Kidney tubule cell (primary cell): ENCODE results near the gene C2.
"Not testable (repeated sequence)": the region's sequence is repeated elsewhere in the genome, so short reads cannot be mapped to it uniquely, and the experiment has no call there.

Source experiments
- DNase-seq: peaks from one replicate; pipeline ENCODE4 v3.0.0-alpha.2; 2018; ENCODE audit warnings: low spot score

Gene C2

DNA sequence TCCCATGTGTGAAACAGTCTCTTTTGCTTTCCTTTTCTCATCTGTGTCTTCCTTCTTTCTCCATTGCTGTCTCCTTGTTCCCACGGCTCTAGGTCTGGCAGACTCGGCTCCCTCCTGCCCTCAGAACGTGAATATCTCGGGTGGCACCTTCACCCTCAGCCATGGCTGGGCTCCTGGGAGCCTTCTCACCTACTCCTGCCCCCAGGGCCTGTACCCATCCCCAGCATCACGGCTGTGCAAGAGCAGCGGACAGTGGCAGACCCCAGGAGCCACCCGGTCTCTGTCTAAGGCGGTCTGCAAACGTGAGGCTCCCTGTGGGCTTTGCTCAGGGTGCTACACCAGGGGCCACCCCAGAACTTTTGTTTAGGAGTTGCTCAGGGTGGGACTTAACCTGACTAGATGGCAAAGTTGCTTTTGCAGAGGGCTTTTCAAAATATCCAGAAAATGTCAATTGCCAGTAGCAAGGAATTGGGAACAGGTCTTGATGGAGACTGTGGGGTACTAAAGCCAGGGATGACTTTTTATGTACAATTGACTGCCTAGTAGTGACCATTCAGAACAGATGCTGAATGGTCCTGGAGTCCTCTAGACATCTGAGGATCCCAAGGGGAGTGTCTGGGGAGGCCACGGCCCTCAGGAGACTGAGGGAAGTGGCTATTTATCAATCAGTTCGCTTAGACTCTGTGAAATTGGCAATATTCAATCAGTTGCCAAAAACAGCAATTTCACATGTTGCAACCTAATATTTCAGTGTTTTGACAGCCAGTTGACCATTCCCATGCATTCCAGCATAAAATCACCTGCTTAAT, 550 bp downstream of the C2 start:
- DNase-seq: no peak

DNA sequence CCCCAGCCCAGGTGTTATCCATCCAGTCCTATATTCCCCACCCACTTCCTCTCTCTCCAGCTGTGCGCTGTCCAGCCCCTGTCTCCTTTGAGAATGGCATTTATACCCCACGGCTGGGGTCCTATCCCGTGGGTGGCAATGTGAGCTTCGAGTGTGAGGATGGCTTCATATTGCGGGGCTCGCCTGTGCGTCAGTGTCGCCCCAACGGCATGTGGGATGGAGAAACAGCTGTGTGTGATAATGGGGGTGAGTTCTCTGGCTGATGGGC, 1.1 kb downstream of the C2 start:
- DNase-seq: no peak

GRCh38 chr6:31930962-31931361, 3.4 kb downstream of the C2 start:
- no peak for DNase-seq

- DNase-seq: not testable (repeated sequence)
These were observed 4.6 kb downstream of the C2 start for GRCh38 chr6:31932137-31932536.

- no peak for DNase-seq
These were observed 6.0 kb downstream of the C2 start for GRCh38 chr6:31933537-31933936.

GRCh38 chr6:31935021-31935420, 7.5 kb downstream of the C2 start:
- no peak for DNase-seq

DNA sequence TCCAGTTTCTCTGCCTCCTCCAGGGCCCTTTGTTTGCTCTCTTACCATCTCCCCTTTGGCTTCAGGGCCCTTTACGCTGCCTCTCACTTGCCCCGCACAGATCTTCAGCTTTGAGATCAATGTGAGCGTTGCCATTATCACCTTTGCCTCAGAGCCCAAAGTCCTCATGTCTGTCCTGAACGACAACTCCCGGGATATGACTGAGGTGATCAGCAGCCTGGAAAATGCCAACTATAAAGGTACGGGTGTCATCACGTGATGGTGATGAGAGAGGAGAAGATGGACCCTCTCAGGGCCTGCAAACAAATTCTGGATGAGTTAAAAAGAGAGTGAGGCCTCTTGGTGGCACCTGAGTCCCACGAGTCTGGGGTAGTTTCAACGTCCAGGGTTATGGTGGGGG, 8.3 kb downstream of the C2 start:
- no peak for DNase-seq

- DNase-seq: peak; percentile 67
These were observed 12.7 kb downstream of the C2 start for GRCh38 chr6:31940256-31940664.

DNA sequence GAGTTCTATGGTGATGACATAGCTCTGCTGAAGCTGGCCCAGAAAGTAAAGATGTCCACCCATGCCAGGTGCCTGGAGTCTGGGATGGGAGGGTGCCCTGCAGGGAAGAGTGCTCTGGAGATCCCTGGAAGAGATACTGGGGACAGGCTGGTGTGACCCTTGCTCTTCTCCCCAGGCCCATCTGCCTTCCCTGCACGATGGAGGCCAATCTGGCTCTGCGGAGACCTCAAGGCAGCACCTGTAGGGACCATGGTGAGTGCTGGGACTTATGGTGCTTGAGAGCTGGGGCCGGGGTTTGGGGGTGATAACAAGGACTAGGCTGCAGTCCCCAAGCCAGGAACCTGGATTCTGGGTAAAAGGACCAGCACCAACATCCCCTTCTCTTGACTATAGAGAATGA, 16.2 kb downstream of the C2 start:
- DNase-seq: no peak

- DNase-seq: no peak
These were observed 17.6 kb downstream of the C2 start for GRCh38 chr6:31945154-31945506.

- DNase-seq: peak; percentile 91
These were observed 18.2 kb downstream of the C2 start, which contains the start of gene CFB for GRCh38 chr6:31945507-31946369. CFB (plus strand) TSS chr6:31946095; CDS start chr6:31946222, 127 bp downstream.

DNA sequence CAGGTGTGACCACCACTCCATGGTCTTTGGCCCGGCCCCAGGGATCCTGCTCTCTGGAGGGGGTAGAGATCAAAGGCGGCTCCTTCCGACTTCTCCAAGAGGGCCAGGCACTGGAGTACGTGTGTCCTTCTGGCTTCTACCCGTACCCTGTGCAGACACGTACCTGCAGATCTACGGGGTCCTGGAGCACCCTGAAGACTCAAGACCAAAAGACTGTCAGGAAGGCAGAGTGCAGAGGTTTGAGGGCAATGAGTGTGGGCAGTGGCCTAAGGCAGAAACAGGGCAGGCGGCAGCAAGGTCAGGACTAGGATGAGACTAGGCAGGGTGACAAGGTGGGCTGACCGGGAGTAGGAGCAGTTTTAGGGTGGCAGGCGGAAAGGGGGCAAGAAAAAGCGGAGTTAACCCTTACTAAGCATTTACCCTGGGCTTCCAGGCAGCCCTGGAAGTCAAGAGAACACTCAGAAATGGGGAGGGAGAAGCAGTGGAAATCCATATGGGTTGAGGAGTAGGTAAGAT, 18.9 kb downstream of the C2 start:
- DNase-seq: no peak

DNA sequence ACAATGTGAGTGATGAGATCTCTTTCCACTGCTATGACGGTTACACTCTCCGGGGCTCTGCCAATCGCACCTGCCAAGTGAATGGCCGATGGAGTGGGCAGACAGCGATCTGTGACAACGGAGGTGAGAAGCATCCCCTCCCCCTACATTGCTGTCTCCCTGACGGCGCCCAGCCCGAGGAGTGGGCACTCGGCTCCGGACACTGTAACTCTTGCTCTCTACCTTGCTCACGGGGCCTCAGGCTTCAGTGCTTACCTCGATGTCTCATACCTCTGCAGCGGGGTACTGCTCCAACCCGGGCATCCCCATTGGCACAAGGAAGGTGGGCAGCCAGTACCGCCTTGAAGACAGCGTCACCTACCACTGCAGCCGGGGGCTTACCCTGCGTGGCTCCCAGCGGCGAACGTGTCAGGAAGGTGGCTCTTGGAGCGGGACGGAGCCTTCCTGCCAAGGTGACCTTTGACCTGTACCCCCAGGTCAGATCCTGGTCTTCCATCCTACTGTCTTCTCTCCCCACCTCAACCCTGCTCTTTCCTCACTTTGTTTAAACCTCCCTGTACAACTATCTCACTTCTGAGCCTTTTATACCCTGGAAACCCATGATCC, 19.7 kb downstream of the C2 start:
- no peak for DNase-seq

GRCh38 chr6:31947864-31948263, 20.3 kb downstream of the C2 start:
- DNase-seq: no peak

DNA sequence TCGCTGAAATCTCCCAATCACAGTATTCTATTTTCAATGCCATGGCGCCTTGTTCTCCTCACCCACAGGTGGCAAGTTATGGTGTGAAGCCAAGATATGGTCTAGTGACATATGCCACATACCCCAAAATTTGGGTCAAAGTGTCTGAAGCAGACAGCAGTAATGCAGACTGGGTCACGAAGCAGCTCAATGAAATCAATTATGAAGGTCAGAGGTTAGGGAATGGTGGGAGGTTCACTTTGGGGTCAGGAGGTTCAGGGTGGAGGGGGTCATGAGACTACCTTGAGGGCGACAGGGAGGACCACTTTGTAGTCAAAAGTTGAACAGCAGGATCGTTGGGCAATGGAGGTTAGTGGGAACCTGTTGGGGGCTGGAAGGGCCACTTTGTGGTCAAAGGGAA, 20.8 kb downstream of the C2 start:
- DNase-seq: no peak

GRCh38 chr6:31948753-31949413, 21.4 kb downstream of the C2 start:
- peak; percentile 14 for DNase-seq

GRCh38 chr6:31949926-31950548, 22.5 kb downstream of the C2 start:
- no peak for DNase-seq

DNA sequence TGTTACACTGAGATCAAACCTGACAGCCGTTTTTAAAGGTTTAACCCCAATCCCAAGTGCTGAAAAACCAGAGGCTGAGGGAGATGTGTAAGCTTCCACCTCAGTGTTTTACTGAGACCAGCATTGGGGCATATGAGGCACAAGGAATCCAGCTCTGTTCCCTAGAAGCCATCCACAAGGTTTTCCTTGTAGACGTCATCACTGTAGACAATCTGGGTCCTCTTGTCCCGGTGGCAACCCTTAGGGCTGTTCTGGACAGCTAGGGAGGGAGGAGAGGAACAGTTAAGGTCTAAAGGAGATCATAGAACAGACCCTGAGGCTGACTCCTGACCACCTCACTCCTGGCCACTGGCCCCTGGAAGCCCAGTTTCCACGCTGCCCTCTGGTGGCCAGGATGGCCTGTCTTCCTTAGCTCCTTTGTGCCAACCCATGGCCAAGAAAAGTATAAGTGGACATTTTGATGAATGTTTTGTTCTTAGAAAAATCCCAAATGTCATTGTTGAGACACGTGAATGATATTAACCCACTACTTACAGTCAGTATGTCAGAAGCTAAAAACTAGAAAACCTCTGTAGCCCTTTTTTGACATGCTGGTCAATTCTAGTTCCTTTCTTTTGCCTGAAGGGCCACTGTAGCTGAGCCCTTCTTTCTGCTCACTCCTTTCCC, 24.8 kb downstream of the C2 start:
- peak; percentile 67 for DNase-seq

- DNase-seq: no peak
These were observed 25.4 kb downstream of the C2 start for GRCh38 chr6:31952890-31953289.

- DNase-seq: no peak
These were observed 27.0 kb downstream of the C2 start for GRCh38 chr6:31954511-31954910.

- no peak for DNase-seq
These were observed 29.3 kb downstream of the C2 start for GRCh38 chr6:31956796-31957195.

- no peak for DNase-seq
These were observed 30.9 kb downstream of the C2 start for GRCh38 chr6:31958412-31958740.
